Measurements from ENCODE around the gene AFTPH. TPM values are rescaled to one million over a fixed set of nuclear protein-coding genes. Genes with fewer than 3 reads are reported as not detected.

Gene AFTPH
- polyA plus RNA-seq, 1 of the 3 experiments (the other 2 are of a cell fraction), result 7.4 TPM

- H3K4me3 ChIP-seq (ENCODE audit: low read depth in 2 of 2, low read length in 1 of 2), result no peak overlapping the region
- H2AFZ ChIP-seq (ENCODE audit: low read depth), result no peak overlapping the region
- peaks cover 0 to 5% of the 10 kb centered on the region in 2 experiments; a peak in 2 of 4 replicates for H3K4me1 ChIP-seq (ENCODE audit: control insufficient read depth in 1 of 2, insufficient read depth in 2 of 2, low read depth in 1 of 2, low read length in 1 of 2)
- no peak for DNase-seq
- no peak overlapping the region for H3K9ac ChIP-seq
- no peak for TF ChIP-seq IRF3 (IDR thresholded peaks at IDR 0.05; ENCODE audit: low read depth, low read length)
- TF ChIP-seq FOXJ3 (CRISPR knock-in tag; IDR thresholded peaks at IDR 0.05), result no peak
- no peak for TF ChIP-seq POLR2AphosphoS5 (IDR thresholded peaks at IDR 0.05; ENCODE audit: low read depth, low read length)
- TF ChIP-seq EZH2phosphoT487 (IDR thresholded peaks at IDR 0.05; ENCODE audit: borderline replicate concordance, low read depth), result no peak
- no peak for TF ChIP-seq EP300 (IDR thresholded peaks at IDR 0.05; ENCODE audit: borderline replicate concordance in 1 of 2, low read depth in 1 of 2, low read length in 1 of 2)
- no peak for TF ChIP-seq TEAD4 (IDR thresholded peaks at IDR 0.05; ENCODE audit: borderline replicate concordance, insufficient read depth)
- no peak for TF ChIP-seq CHD2 (IDR thresholded peaks at IDR 0.05; ENCODE audit: low read length, partially characterized antibody)
- no peak for TF ChIP-seq CTCF (IDR thresholded peaks at IDR 0.05)
- POLR2A ChIA-PET, result no interaction called here
- no peak overlapping the region for H3K27ac ChIP-seq (ENCODE audit: low read depth in 2 of 2, low read length in 1 of 2)
- peaks cover 53% of the 10 kb centered on the region; the same call in 1 of the 2 replicates for H3K79me2 ChIP-seq (ENCODE audit: insufficient read depth)
- no peaks in the 10 kb centered on the region for H3K36me3 ChIP-seq (replicated peaks in 1 of 2; ENCODE audit: control insufficient read depth in 1 of 2, insufficient read depth in 2 of 2, low read length in 1 of 2)
- H4K20me1 ChIP-seq (ENCODE audit: insufficient read depth), result no peaks in the 10 kb centered on the region; the same call in 1 of the 2 replicates
- no peaks in the 10 kb centered on the region for H3K9me3 ChIP-seq
- H3K27me3 ChIP-seq (ENCODE audit: insufficient read depth), result no peaks in the 10 kb centered on the region
- WGBS (ENCODE audit: low lambda C conversion rate), result 92% methylated on average over 2 of the region's 2 CpGs
- H3F3A ChIP-seq (replicated peaks; ENCODE audit: insufficient read depth), result peaks cover 5% of the 10 kb centered on the region
- H3K9me2 ChIP-seq, result no peaks in the 10 kb centered on the region
- H3K4me2 ChIP-seq, result no peak overlapping the region
- CTCF ChIA-PET, result interaction anchor here (0.9 to 1.1 kb wide), 2 partner anchors 18 to 21 kb away, joined by 3 read pairs; partner anchors contain the start of gene AFTPH
Observed at GRCh38 chr2:64541547-64541946, 17.4 kb downstream of the AFTPH start.

GRCh38 chr2:64542071-64543007 is 18.2 kb downstream of the AFTPH start:
- no peak for DNase-seq
- TF ChIP-seq FOSL2 (IDR thresholded peaks at IDR 0.05; ENCODE audit: borderline replicate concordance, low read depth) (no peak), GATA2 (CRISPR knock-in tag; IDR thresholded peaks at IDR 0.05) (no peak), JUND (IDR thresholded peaks at IDR 0.05) (no peak), EZH2phosphoT487 (IDR thresholded peaks at IDR 0.05; ENCODE audit: borderline replicate concordance, low read depth) (no peak), SMC3 (IDR thresholded peaks at IDR 0.05; ENCODE audit: low read depth, low read length) (no peak), REST (IDR thresholded peaks at IDR 0.05; ENCODE audit: low read depth, low read length) (no peak), IRF3 (IDR thresholded peaks at IDR 0.05; ENCODE audit: low read depth, low read length) (no peak), USF1 (IDR thresholded peaks at IDR 0.05; ENCODE audit: borderline replicate concordance, low read depth) (no peak), MAX (IDR thresholded peaks at IDR 0.05; ENCODE audit: low read depth) (no peak)

More at GRCh38 chr2:64542071-64543007, 18.2 kb downstream of the AFTPH start:
- no peak overlapping the region for H3K9ac ChIP-seq
- peaks cover 0 to 5% of the 10 kb centered on the region in 2 experiments; a peak in 2 of 4 replicates for H3K4me1 ChIP-seq (ENCODE audit: control insufficient read depth in 1 of 2, insufficient read depth in 2 of 2, low read depth in 1 of 2, low read length in 1 of 2)
- H3F3A ChIP-seq (replicated peaks; ENCODE audit: insufficient read depth), result peaks cover 5% of the 10 kb centered on the region
- H3K4me2 ChIP-seq, result no peak overlapping the region
- H3K4me3 ChIP-seq (ENCODE audit: low read depth in 2 of 2, low read length in 1 of 2), result no peak overlapping the region
- ChIA-PET POLR2A (no interaction called here), CTCF (interaction anchor here (1.0 to 1.1 kb wide), 2 partner anchors 20 to 211 kb away, joined by 3 read pairs; no protein-coding TSS in a partner anchor)
- no peaks in the 10 kb centered on the region for H3K9me2 ChIP-seq
- no peak overlapping the region for H2AFZ ChIP-seq (ENCODE audit: low read depth)
- H3K79me2 ChIP-seq (ENCODE audit: insufficient read depth), result peaks cover 51% of the 10 kb centered on the region; the same call in 1 of the 2 replicates
- H3K9me3 ChIP-seq, result no peaks in the 10 kb centered on the region
- H4K20me1 ChIP-seq (ENCODE audit: insufficient read depth), result no peaks in the 10 kb centered on the region; the same call in 1 of the 2 replicates
- H3K36me3 ChIP-seq (replicated peaks in 1 of 2; ENCODE audit: control insufficient read depth in 1 of 2, insufficient read depth in 2 of 2, low read length in 1 of 2), result no peaks in the 10 kb centered on the region
- no peaks in the 10 kb centered on the region for H3K27me3 ChIP-seq (ENCODE audit: insufficient read depth)
- no peak overlapping the region for H3K27ac ChIP-seq (ENCODE audit: low read depth in 2 of 2, low read length in 1 of 2)
- WGBS (ENCODE audit: low lambda C conversion rate), result 68% methylated on average over 5 of the region's 5 CpGs
